HepG2 (cell line): ENCODE measurements around the gene NUP88. TPM values are rescaled to one million over a fixed set of nuclear protein-coding genes. Genes with fewer than 3 reads are reported as not detected.

Experiments used
- NFE2L1 ChIP-seq: sonication (generic); formaldehyde crosslinking; IDR thresholded peaks from 2 replicates; pipeline ENCODE4 v1.4.0; 2020; ENCODE audit warnings: missing genetic modification reagents, mild to moderate bottlenecking, borderline replicate concordance
- PHF20 ChIP-seq: sonication (generic); formaldehyde crosslinking; IDR thresholded peaks from 2 replicates; pipeline ENCODE4 v1.5.0; 2020; ENCODE audit warnings: mild to moderate bottlenecking, missing genetic modification reagents
- ZBTB40 ChIP-seq, 2 experiments: fragments of 450-650 bp in 1 of 2; sonication (generic) in 1 of 2; formaldehyde crosslinking in 1 of 2; IDR thresholded peaks; 2 replicates each; pipeline versions ENCODE4 v1.6.1 to v1.8.0; 2016 to 2022; ENCODE audit warnings: antibody characterized with exemption in 1 of 2, mild to moderate bottlenecking in 1 of 2, missing genetic modification reagents in 1 of 2
- ZNF407 ChIP-seq: sonication (generic); formaldehyde crosslinking; IDR thresholded peaks from one replicate; pipeline ENCODE4 v1.5.1; 2020; ENCODE audit warnings: mild to moderate bottlenecking, missing genetic modification reagents; ENCODE audit errors: not compliant biosample characterization
- ZXDC ChIP-seq: sonication (generic); formaldehyde crosslinking; IDR thresholded peaks from 2 replicates; pipeline ENCODE4 v1.5.0; 2020; ENCODE audit warnings: mild to moderate bottlenecking, missing genetic modification reagents
- polyA plus RNA-seq, 8 experiments: library from polyadenylated mRNA; depleted of rRNA in 3 of 8; stranded (reverse) in 7 of 8; unstranded in 1 of 8; fragments of >200 nt; fragmentation: Illumina TruSeq in 4 of 8; extraction: Trizol in 4 of 8; gene quantifications; 2 replicates each; pipeline versions ENCODE4 v1.2.1 to v1.2.3, GENCODE V29; 2011 to 2016; ENCODE audit warnings: low read depth in 4 of 8, missing spikeins in 1 of 8, mixed read lengths in 1 of 8; ENCODE audit not compliant: insufficient read depth in 1 of 8
- total RNA-seq, 5 experiments: library from RNA; depleted of rRNA; stranded (reverse); fragments of >200 nt; fragmentation: Illumina TruSeq; extraction: Trizol; gene quantifications; 2 replicates each; pipeline ENCODE4 v1.2.3, GENCODE V29; 2016; ENCODE audit warnings: low read depth in 1 of 5

The NUP88 gene
- total and polyA plus RNA-seq, 2 of the 13 experiments (the other 11 are each of a cell fraction or from before 2014, with no cell fraction given), result 48.2 to 130 TPM

- peak; percentile 80 for TF ChIP-seq ZNF407 (CRISPR knock-in tag)
- TF ChIP-seq PHF20, result peak; percentile 88
- no peak for TF ChIP-seq ZXDC (CRISPR knock-in tag)
- no peak for TF ChIP-seq ZBTB40 (IDR thresholded peaks at IDR 0.05)
- TF ChIP-seq ZBTB40 (CRISPR knock-in tag; IDR thresholded peaks at IDR 0.05), result peak; percentile 82; the same call in 1 of the 2 replicates
- TF ChIP-seq NFE2L1 (CRISPR knock-in tag), result no peak
Measured at GRCh38 chr17:5438716-5439445, 19.4 kb upstream of the NUP88 start, which contains the start of gene C1QBP (continued).
